HG03432 (cell line): Measurements from ENCODE around the gene NMB.
"Not testable (repeated sequence)": the region's sequence is repeated elsewhere in the genome, so short reads cannot be mapped to it uniquely, and the experiment has no call there.

Experiments used
- ATAC-seq: cut with Tn5 transposase; IDR thresholded peaks from one replicate; pipeline ENCODE4 v1.9.1; 2021; ENCODE audit warnings: mild to moderate bottlenecking, moderate library complexity; ENCODE audit not compliant: unreplicated experiment

Gene NMB

DNA sequence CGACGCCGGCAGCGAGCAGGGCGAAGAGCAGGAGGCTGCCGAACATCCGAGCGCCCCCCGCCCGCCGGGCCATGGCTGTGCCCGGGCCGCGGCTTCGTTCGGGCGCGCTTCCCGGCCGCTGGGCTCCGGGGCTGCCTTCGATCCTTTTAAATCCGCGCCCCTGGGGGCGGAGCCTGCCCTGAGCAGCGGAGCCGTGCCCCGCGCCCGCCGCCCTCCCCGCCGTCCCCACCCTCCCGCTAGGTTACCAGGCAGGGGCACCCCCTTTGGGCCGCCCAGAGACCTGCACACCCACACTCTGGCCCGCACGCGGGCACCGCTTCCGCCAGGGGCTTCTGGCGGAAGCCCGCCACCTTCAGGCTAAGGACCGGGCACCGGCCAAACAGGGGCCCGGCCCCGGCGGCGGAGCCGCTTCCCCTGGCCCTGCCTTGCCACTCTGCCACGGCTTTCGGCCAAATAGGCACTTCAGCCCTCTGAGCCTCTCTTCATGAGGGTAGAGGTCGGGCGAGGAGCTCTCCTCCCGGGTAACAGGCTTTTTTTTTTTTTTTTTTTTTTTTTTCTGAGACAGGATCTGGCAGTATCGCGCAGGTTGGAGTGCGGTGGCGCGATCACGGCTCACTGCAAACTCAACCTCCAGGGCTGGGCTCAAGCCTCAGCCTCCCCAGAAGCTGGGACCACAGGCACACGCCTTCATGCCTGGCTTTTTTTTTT is at the start of gene NMB:
TSS of gene NMB (minus strand) at position 120 of the 708 bp plus-strand sequence. CDS start at position 73, 47 bp downstream.
- peak; percentile 68 for ATAC-seq

- ATAC-seq = no peak
Observed at GRCh38 chr15:84703808-84704207, 45.8 kb upstream of the NMB start.

- ATAC-seq = no peak
Observed at GRCh38 chr15:84702961-84703482, 45.0 kb upstream of the NMB start.

DNA sequence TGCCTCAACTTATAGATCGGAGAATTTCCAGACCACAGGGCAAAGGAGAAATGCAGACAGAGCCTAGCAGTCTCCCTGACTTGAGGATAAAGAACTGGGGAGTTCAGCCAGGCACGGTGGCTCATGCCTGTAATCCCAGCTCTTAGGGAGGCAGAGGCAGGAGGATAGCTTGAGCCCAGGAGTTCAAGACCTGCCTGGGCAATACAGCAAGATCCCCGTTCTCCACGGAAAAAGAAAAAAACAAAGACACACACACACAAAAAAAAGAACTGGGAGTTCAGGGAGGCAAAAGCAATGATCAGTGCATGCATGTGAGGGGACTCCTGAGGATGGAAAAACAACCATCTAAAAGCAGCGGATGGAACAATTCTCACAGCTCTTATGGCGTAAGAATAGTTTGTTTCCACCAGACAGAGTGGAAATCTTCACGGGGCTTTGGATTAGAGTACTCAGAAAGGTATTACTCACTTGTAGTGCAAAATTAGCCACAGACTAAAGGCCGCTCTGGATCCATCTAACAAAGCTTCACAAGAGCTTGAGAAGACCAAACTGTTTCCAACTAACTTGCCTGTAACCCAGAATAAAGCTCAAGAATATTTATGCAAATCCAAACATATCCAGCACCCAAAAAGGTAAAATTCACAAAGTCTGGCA is 41.7 kb upstream of the NMB start:
- ATAC-seq = no peak

DNA sequence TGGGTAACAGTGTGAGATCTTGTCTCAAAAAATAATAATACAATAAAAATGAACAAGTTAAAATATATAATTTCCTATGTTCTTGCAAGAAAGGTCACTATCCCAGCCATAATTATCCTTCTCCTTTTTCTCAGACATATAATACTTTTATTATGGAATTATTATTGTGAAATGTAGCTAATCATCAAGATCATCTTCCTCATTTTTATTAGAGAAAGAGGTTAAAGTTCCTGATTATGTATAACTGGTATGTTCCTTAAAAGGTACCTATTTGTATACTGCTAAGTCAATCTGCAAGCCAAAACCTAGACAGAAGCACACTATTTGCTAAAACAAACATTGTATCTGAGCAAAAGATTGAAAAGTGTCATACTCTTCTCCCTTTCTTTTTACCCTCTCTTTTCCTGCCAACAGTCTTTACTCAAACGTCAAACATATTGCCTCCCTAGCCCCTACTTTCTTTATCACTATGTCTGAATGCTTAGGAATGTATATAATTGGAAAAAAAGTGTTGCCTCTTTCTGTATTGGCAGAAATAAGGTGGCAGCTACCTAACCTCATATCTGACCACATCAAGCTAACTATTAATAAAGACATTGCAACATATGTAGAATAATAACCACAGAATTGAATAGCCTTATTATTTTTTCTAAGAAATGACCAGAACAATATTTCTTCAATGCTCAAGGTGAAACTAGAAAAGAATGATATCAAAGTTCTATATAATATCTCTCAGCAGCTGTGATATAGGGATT is 39.4 kb upstream of the NMB start:
- ATAC-seq = no peak

DNA sequence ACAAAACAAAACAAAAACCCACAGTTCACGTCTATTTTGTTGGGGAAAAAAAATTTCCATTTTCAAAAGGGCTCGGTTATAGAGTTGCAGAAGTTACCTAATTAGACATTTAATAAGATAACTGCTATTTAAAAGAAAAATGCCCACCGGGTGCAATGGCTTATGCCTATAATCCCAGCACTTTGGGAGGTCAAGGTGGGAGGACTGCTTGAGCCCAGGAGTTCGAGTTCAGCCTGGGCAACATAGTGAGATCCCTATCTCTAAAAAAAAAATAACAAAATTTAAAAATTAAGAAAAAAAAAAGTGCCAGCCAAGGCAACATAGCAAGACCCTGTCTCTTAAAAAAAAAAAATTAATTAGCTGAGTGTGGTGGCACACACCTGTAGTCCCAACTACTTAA is 38.8 kb upstream of the NMB start:
- no peak for ATAC-seq

GRCh38 chr15:84690342-84690741 is 32.3 kb upstream of the NMB start:
- ATAC-seq = no peak

DNA sequence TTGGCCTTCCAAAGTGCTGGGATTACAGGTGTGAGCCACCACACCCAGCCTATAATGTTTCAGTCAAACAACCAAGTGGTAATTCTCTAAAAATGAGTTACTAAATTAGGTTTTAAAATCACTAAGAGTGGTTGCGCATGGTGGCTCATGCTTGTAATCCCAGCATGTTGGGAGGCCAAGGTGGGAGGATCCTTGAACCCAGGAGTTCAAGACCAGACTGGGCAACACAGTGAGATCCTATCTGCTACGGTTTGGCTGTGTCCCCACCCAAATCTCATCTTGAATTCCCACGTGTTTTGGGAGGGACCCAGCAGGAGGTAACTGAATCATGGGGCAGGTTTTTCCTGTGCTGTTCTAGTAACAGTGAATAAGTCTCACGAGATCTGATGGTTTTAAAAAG is 31.9 kb upstream of the NMB start:
- no peak for ATAC-seq

DNA sequence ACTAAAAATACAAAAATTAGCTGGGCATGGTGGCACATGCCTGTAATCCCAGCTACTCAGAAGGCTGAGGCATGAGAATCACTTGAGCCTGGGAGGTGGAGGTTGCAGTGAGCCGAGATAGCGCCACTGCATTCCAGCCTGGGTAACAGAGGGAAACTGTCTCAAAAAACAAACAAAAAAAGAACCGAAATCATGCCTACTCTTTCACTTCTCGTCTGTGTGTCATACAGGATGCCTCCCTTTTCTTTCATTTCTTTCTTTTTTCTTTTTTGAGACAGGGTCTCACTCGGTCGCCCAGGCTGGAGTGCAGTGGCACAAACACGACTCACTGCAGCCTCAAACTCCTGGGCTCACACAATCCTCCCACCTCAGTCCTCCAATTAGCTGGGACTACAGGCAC is 28.4 kb upstream of the NMB start:
- not testable (repeated sequence) for ATAC-seq

- no peak for ATAC-seq
Observed at GRCh38 chr15:84685304-84685703, 27.3 kb upstream of the NMB start.

GRCh38 chr15:84684092-84684491 is 26.1 kb upstream of the NMB start:
- no peak for ATAC-seq

- peak; percentile 79 for ATAC-seq
Observed at GRCh38 chr15:84681831-84682230, 23.8 kb upstream of the NMB start.

DNA sequence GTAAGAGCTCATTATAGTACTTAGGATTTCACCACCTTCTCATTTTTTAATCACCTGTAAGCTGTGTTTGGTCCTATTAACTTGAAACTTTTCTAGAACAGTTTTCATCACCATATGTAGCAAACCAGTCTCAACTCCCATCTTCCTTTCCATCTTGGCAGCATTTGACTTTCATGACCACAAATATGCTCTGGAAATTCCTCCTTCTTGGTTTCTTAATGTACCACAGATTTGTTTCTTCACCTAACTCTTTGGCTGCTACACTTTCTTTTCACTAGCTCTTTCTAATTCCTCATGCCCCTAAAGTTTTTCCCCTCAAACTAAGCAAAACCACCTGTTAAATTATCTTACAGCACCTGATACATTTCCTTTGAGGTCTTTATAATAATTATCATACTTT is 13.2 kb upstream of the NMB start:
- ATAC-seq = no peak

DNA sequence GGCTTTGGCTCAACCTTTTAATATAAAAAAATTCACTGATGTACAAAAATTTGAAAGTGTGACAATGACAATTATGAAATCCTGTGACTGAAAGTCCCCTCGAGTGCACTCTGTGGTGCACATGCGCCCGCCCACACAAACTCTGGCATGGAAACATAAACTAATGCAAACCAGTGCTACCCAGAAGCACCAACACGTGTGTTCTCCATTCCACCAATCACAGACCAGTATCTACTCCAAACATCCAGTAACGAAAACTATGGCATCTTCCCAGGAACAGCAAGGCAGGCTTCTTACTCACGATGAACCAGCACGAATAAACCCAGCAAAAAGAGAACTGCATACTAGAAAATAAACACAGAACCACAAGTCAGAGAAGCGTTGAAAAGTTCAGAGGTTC is 11.7 kb upstream of the NMB start:
- no peak for ATAC-seq

DNA sequence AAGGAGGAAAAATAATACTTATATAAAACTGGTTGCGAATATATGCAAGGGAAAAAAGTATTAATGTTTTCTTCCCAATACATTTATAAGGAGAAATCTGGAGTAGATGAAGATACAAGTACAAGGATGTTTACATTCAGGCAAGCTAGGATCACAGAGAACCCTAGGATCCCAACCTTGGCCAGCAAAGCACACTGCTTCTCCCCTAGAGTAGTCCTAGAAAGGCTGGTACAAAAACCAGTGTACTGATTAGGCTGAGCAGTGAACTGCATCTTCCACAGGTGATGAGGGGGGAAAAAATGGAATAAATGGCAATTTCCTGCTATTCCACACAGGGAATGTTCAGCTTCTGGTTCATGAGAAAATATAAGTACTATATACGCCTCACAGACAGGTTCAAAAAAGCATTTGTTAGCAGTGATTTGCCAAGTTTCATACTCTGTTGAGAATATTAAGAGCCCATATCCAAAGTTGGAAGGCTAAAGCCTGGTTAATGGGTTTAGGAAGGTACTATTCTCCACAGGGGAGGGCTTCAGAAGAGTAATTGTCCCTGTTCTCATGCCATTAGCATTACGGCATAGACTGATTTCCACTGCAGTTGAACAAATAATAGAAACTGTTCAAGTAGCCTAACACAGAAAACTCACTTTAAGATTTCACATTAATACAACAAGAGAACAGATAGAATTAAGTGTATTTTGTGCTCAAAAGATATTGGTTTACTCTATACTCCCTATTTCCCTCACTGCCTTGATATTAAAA is 10.4 kb upstream of the NMB start:
- no peak for ATAC-seq

DNA sequence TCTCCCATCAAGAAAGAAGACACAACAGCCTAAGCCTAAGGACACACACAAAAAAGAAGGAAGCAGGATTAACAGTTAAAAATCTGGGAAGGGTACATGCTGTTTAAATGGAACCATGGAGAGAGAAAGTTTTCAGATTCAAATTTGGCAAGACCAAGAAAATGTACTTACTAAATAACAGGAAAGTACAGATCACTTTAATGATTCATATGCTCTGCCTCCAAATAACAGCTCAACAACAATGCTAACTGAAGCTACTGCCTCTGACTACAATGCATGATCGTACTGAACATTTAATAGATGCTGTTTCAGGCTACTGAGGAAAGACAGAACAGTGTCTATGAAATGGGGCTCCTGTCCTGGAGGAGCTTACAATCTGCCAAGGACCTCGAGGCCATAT is 8.4 kb upstream of the NMB start:
- no peak for ATAC-seq

DNA sequence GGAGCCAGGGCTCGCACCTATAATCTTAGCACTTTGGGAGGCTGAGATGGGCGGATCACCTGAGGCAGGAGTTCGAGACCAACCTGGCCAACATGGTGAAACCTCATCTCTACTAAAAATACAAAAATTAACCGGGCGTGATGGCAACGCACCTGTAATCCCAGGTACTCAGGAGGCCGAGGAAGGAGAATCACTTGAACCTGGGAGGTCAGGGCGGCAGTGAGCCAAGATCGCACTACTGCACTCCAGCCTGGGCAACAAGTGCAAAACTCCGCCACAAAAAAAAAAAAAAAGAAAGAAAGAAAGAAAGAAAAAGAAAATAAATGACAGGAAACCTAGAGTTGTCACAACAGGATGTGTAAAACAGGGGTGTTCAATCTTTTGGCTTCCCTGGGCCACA is 3.0 kb upstream of the NMB start:
- no peak for ATAC-seq

GRCh38 chr15:84659904-84660781 is 2.1 kb upstream of the NMB start:
- no peak for ATAC-seq

- ATAC-seq = no peak
Observed at GRCh38 chr15:84658788-84659411, 901 bp upstream of the NMB start.

GRCh38 chr15:84657748-84658079 is 285 bp downstream of the NMB start:
- ATAC-seq = no peak
